Measurements from ENCODE around the gene TMEM109. TPM values are rescaled to one million over a fixed set of nuclear protein-coding genes. Genes with fewer than 3 reads are reported as not detected.

Gene TMEM109
- total and polyA plus RNA-seq, 2 of the 4 experiments (the other 2 are of a cell fraction): 15.1 to 69.7 TPM

GRCh38 chr11:60939301-60939700 lies 25.3 kb downstream of the TMEM109 start:
- POLR2A ChIA-PET (ENCODE audit: unreplicated experiment): no interaction called here
- H2AK5ac ChIP-seq (ENCODE audit: low read depth, low read length): no peak overlapping the region
- H4K5ac ChIP-seq (ENCODE audit: low read depth, low read length): no peak overlapping the region
- H3K23ac ChIP-seq (ENCODE audit: low read depth, low read length): no peak overlapping the region
- H4K8ac ChIP-seq (ENCODE audit: low read depth in 2 of 2, low read length in 2 of 2): no peak overlapping the region
- no peak overlapping the region for H3K4ac ChIP-seq (ENCODE audit: low read depth, low read length)
- no peak overlapping the region for H2BK120ac ChIP-seq (ENCODE audit: low read depth, low read length)
- no peak overlapping the region for H2BK5ac ChIP-seq (ENCODE audit: low read depth, low read length, poor library complexity, severe bottlenecking)
- CTCF ChIA-PET: no interaction called here
- H3K9me1 ChIP-seq (ENCODE audit: insufficient read depth, low read length): no peaks in the 10 kb centered on the region
- intact Hi-C loops (cut with micrococcal nuclease) (no loop called here), in situ Hi-C loops (cut with MboI; ENCODE audit: low sequenced_read_pairs) (no loop called here), dilution Hi-C loops (cut with HindIII; ENCODE audit: low sequenced_read_pairs, unreplicated experiment) (no loop called here)
- H2BK15ac ChIP-seq (ENCODE audit: low read depth, low read length): no peak overlapping the region
- no peaks in the 10 kb centered on the region for H4K20me1 ChIP-seq (ENCODE audit: insufficient read depth, low read length)
- no peak overlapping the region for H2BK20ac ChIP-seq (ENCODE audit: low read depth, low read length)
- no peaks in the 10 kb centered on the region for H3K79me1 ChIP-seq (ENCODE audit: low read depth in 1 of 2, low read length in 2 of 2)
- no peak overlapping the region for H3K27ac ChIP-seq (ENCODE audit: insufficient read depth, low read length)
- ATAC-seq (ENCODE audit: low read depth) (no peak), DNase-seq (no peak)
- H3K4me1 ChIP-seq (ENCODE audit: control insufficient read depth, insufficient read depth, low read length): peaks cover 4% of the 10 kb centered on the region; the same call in 1 of the 2 replicates
- no TSS peak for BruUV-seq (replicated peaks)
- TF ChIP-seq RFX5 (IDR thresholded peaks at IDR 0.05; ENCODE audit: low read depth, low read length) (no peak), NFE2L2 (IDR thresholded peaks at IDR 0.05; ENCODE audit: low read depth, low read length) (no peak), MXI1 (IDR thresholded peaks at IDR 0.05; ENCODE audit: borderline replicate concordance, low read depth, low read length) (no peak), USF2 (IDR thresholded peaks at IDR 0.05; ENCODE audit: low read depth, low read length) (no peak), FOS (IDR thresholded peaks at IDR 0.05; ENCODE audit: low read depth, low read length) (no peak), CEBPB (IDR thresholded peaks at IDR 0.05; ENCODE audit: low read depth, low read length) (no peak), MAFK (IDR thresholded peaks at IDR 0.05; ENCODE audit: low read depth, low read length) (no peak), CHD1 (IDR thresholded peaks at IDR 0.05; ENCODE audit: low read depth, low read length) (no peak)
- no peak overlapping the region for H2AK9ac ChIP-seq (replicated peaks; ENCODE audit: low read depth, low read length, poor library complexity)
- WGBS, 2 experiments (ENCODE audit: extremely low coverage in 2 of 2, insufficient read length in 1 of 2): 95% methylated on average over 4 of the region's 7 CpGs; no CpG with 5 or more reads in 1 of the 2 experiments
- H2AFZ ChIP-seq (replicated peaks; ENCODE audit: low read length, poor library complexity): no peak overlapping the region
- no peak overlapping the region for H3K14ac ChIP-seq (replicated peaks; ENCODE audit: low read depth, low read length)
- no peak overlapping the region for H3K18ac ChIP-seq (ENCODE audit: low read depth, low read length)
- H3K9ac ChIP-seq (ENCODE audit: low read depth, low read length): no peak overlapping the region
- H3K27me3 ChIP-seq (ENCODE audit: control insufficient read depth, insufficient read depth, low read length): no peaks in the 10 kb centered on the region
- H3K4me3 ChIP-seq (ENCODE audit: insufficient read depth, low read depth, low read length): no peak overlapping the region
- H3K9me3 ChIP-seq (ENCODE audit: control insufficient read depth, insufficient read depth, low read length): no peaks in the 10 kb centered on the region
- no peak overlapping the region for H4K91ac ChIP-seq (ENCODE audit: insufficient read depth, low read depth, low read length)
- peaks cover 28% of the 10 kb centered on the region for H3K36me3 ChIP-seq (ENCODE audit: control insufficient read depth, insufficient read depth, low read length)
- no peak overlapping the region for H3K4me2 ChIP-seq (ENCODE audit: low read depth, low read length)
- H3K56ac ChIP-seq (ENCODE audit: extremely low read depth, insufficient read depth, low read length): no peak overlapping the region
